DOHH2 (cell line): ENCODE results near the gene SH3PXD2A.
"Not testable (repeated sequence)": the region's sequence is repeated elsewhere in the genome, so short reads cannot be mapped to it uniquely, and the experiment has no call there.

Experiments used
- CTCF ChIP-seq: fragments of 200-600 bp; sonication (generic); IDR thresholded peaks from one replicate; pipeline ENCODE4 v1.5.1; 2014; ENCODE audit warnings: antibody characterized with exemption, mild to moderate bottlenecking, low read depth, low read length; ENCODE audit not compliant: poor library complexity, severe bottlenecking
- EZH2phosphoT487 ChIP-seq: fragments of 200-600 bp; sonication (generic); IDR thresholded peaks from 2 replicates; pipeline ENCODE4 v1.6.1; 2017; ENCODE audit warnings: borderline replicate concordance, mild to moderate bottlenecking, antibody characterized with exemption, low read length, moderate library complexity, mixed read lengths

- not testable (repeated sequence) for TF ChIP-seq CTCF, EZH2phosphoT487
Observed at GRCh38 chr10:103813312-103813711, 42.1 kb downstream of the SH3PXD2A start.
